Activated T-cell treated with anti-CD3 and anti-CD28 coated beads, Interleukin-2, amount 50 U/mL, for 72 hours (primary cell): ENCODE measurements around the gene PRR5L. TPM values are rescaled to one million over a fixed set of nuclear protein-coding genes. Genes with fewer than 3 reads are reported as not detected.
"Not testable (repeated sequence)": the region's sequence is repeated elsewhere in the genome, so short reads cannot be mapped to it uniquely, and the experiment has no call there.

Experiments
- ATAC-seq, 2 donors: fragments of 150-1000 bp; cut with Tn5 transposase; replicated peaks in 1 of 2; 2 replicates each; pipeline ENCODE4 v1.10.0; 2021; ENCODE audit warnings: moderate library complexity in 2 of 2, mild to moderate bottlenecking in 1 of 2
- DNase-seq, 2 donors: peaks; one replicate each; pipeline ENCODE4 v3.0.0; 2021 to 2022; ENCODE audit warnings: mixed read lengths in 1 of 2
- H3K27ac Mint-ChIP-seq: one replicate; pipeline ENCODE4 v1.8.0; 2022; ENCODE audit warnings: mild to moderate bottlenecking, moderate library complexity, mixed read lengths
- H3K27me3 Mint-ChIP-seq: one replicate; pipeline ENCODE4 v1.8.0; 2022; ENCODE audit warnings: low read depth, mixed read lengths
- H3K36me3 Mint-ChIP-seq, 2 donors: one replicate each; pipeline ENCODE4 v1.8.0; 2022; ENCODE audit warnings: mixed read lengths in 2 of 2, mild to moderate bottlenecking in 1 of 2; ENCODE audit not compliant: insufficient read depth in 2 of 2
- H3K4me1 Mint-ChIP-seq: one replicate; pipeline ENCODE4 v1.8.0; 2022; ENCODE audit warnings: low read depth, mixed read lengths
- H3K4me3 Mint-ChIP-seq, 2 donors: one replicate each; pipeline ENCODE4 v1.8.0; 2022; ENCODE audit warnings: mild to moderate bottlenecking in 2 of 2, mixed read lengths in 2 of 2, moderate library complexity in 2 of 2
- H3K9me3 Mint-ChIP-seq, 2 donors: one replicate each; pipeline ENCODE4 v1.8.0; 2022; ENCODE audit warnings: mixed read lengths in 2 of 2
- total RNA-seq, 2 donors: library from RNA; stranded (reverse); gene quantifications; one replicate each; pipeline ENCODE4 v1.2.3, GENCODE V29; 2022

PRR5L gene
- total RNA-seq, 2 donors from 2014 or later, result 14.2 to 14.6 TPM

- Mint-ChIP-seq H3K9me3 (no peaks in the 10 kb centered on the region), H3K4me1 (peaks cover 17% of the 10 kb centered on the region), H3K27ac (no peak overlapping the region), H3K36me3 (peaks cover 3 to 8% of the 10 kb centered on the region in 2 donors), H3K27me3 (no peaks in the 10 kb centered on the region), H3K4me3 (no peak overlapping the region)
- ATAC-seq (no peak), DNase-seq (no peak)
Measured at GRCh38 chr11:36498721-36499120, 202.6 kb downstream of the PRR5L start.

DNA sequence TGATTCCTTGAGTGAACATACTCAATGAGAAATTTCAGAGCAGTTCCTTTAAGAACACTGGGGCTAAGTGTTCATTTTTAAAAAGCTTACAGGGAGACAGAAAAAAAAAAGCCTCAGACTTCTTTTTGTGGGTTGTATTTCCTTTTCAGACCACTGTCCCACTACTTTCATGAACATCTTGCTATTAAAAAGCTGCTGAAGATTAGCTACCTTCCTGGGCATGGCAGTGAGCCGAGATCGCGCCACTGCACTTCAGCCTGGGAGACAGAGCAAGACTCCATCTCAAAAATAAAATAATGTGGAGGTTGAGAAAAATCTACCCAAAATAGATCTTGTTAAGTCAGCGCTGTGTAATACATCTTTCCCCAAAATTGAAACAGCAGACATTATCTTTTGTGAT lies 203.2 kb downstream of the PRR5L start:
- Mint-ChIP-seq H3K27ac (peak overlapping the region; percentile 73), H3K27me3 (no peaks in the 10 kb centered on the region), H3K9me3 (no peaks in the 10 kb centered on the region), H3K4me3 (no peak overlapping the region), H3K36me3 (peaks cover 3 to 8% of the 10 kb centered on the region in 2 donors), H3K4me1 (peaks cover 17% of the 10 kb centered on the region)
- no peak for ATAC-seq
- no peak for DNase-seq

DNA sequence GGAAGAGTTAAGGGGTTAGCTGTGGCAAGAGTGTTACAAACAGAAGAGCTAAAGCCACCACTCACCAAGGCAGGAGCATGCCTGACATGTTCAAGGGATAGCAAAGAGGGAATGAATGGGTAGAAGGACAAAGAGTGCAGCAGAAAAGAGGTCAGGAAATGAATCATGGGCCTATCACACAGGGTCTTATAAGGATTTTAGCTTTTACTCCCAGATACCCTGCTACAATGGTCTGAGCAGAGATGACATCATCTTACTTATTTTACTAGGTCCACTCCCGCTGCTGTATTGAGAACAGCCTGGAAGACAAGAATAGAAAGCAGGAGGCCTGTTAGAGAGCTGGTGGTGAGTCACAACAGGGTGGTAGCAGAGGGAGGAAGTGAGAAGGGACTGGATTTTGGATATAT lies 204.2 kb downstream of the PRR5L start:
- peak; percentile 27 to 55 for ATAC-seq
- no peaks in the 10 kb centered on the region for H3K9me3 Mint-ChIP-seq
- peak overlapping the region; percentile 7 for H3K27ac Mint-ChIP-seq
- DNase-seq, result no peak
- H3K27me3 Mint-ChIP-seq, result no peaks in the 10 kb centered on the region
- peaks cover 3 to 9% of the 10 kb centered on the region in 2 donors for H3K36me3 Mint-ChIP-seq
- peaks cover 20% of the 10 kb centered on the region for H3K4me1 Mint-ChIP-seq
- H3K4me3 Mint-ChIP-seq, result no peak overlapping the region

GRCh38 chr11:36501236-36501635 lies 205.1 kb downstream of the PRR5L start:
- no peak overlapping the region for H3K27ac Mint-ChIP-seq
- H3K4me1 Mint-ChIP-seq, result peaks cover 28% of the 10 kb centered on the region
- no peaks in the 10 kb centered on the region for H3K27me3 Mint-ChIP-seq
- DNase-seq, result no peak
- no peaks in the 10 kb centered on the region for H3K9me3 Mint-ChIP-seq
- H3K36me3 Mint-ChIP-seq, result peaks cover 3 to 10% of the 10 kb centered on the region in 2 donors
- no peak overlapping the region for H3K4me3 Mint-ChIP-seq
- ATAC-seq, result no peak

DNA sequence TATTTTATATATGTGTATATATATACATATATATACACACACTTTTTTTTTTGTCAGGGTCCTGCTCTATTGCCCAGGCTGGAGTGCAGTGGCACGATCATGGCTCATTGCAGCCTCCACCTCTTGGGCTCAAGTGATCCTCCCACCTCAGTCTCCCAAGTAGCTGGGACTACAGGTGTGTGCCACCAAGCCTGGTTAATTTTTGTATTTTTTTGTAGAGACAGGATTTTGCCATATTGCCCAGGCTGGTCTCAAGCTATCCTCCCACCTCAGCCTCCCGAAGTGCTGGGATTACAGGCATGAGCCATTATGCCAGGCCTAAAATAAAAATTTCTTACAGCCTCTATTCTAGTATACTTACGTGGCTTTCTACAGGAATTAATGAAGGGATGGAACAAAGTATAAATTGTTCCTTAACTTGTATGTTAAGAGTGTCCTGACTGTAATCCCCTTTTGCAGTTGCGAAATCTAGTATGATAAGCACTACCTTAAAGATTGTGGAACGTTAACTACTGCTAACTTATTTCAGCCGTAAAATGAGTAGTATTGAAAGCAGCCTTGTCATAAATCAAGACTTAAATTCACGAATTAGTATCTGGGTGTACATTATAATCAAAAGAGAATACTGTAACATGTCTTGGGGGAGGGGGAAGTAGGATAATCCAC lies 211.9 kb downstream of the PRR5L start:
- H3K27me3 Mint-ChIP-seq, result no peaks in the 10 kb centered on the region
- peak overlapping the region; percentile 100 for H3K27ac Mint-ChIP-seq
- no peak for DNase-seq
- H3K4me3 Mint-ChIP-seq, result peak overlapping the region; percentile 95 to 100
- peaks cover 2 to 5% of the 10 kb centered on the region in 2 donors for H3K36me3 Mint-ChIP-seq
- no peak for ATAC-seq
- no peaks in the 10 kb centered on the region for H3K9me3 Mint-ChIP-seq
- H3K4me1 Mint-ChIP-seq, result peaks cover 32% of the 10 kb centered on the region

DNA sequence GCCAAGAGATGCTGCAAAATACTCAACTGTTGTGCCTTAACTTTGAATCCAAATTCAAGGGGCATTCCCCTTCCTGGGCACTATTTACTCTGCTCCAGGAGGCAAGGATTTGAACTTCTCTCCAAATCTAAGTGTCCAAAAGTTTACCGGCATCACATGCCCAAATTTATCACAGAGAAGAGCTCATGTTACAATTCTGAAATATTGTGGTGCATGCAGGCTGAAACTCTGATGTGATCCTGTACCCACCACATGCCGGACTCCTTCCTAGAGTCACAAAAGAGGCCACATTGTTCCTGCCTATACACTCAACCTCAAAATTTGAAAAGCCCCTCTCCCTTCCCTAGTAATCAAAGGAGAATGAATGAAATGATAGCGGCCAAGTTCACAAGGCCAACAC lies 212.7 kb downstream of the PRR5L start:
- H3K4me3 Mint-ChIP-seq, result peak overlapping the region; percentile 95 to 100
- H3K9me3 Mint-ChIP-seq, result peaks cover 1 to 3% of the 10 kb centered on the region in 2 donors
- peak overlapping the region; percentile 100 for H3K27ac Mint-ChIP-seq
- DNase-seq (no peak), ATAC-seq (no peak)
- peaks cover 2 to 5% of the 10 kb centered on the region in 2 donors for H3K36me3 Mint-ChIP-seq
- H3K4me1 Mint-ChIP-seq, result peaks cover 32% of the 10 kb centered on the region
- peaks cover 2% of the 10 kb centered on the region for H3K27me3 Mint-ChIP-seq

DNA sequence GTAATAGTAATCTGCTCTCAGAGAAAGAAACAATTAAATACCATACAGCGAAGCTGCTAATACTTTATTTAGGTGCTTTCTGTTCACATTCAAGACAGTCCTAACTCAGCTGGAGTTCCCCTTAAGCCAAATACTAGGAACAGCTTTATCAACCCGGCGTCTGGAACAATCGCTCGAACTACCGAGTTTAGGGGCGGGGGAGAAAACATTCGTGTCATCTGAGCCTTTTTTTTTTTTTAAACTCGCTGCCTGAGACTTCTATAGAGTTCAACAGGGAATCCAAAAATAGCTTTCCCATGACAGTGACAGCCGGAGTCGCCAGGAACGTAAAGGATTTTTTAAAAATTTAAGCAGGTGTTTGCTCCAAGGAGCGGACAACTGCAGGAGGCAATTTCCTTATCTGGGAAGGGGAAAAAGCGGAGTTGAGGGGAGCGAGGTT lies 213.1 kb downstream of the PRR5L start:
- peaks cover 3% of the 10 kb centered on the region in 2 donors for H3K9me3 Mint-ChIP-seq
- ATAC-seq (peak in 1 of 2 donors; percentile 2), DNase-seq (peak; percentile 12 to 25)
- H3K4me1 Mint-ChIP-seq, result peaks cover 32% of the 10 kb centered on the region
- peaks cover 6% of the 10 kb centered on the region for H3K27me3 Mint-ChIP-seq
- H3K4me3 Mint-ChIP-seq, result peak overlapping the region; percentile 95 to 100
- peak overlapping the region; percentile 100 for H3K27ac Mint-ChIP-seq
- H3K36me3 Mint-ChIP-seq, result peaks cover 2 to 5% of the 10 kb centered on the region in 2 donors

GRCh38 chr11:36509694-36510593 lies 213.9 kb downstream of the PRR5L start, which contains the start of gene TRAF6:
Gene TRAF6, minus strand, starts transcription at chr11:36510272. Its CDS starts 8,757 bp downstream, at chr11:36501515.
- Mint-ChIP-seq H3K4me3 (peak within 1 kb of the TSS; percentile 95 to 100), H3K4me1 (peaks cover 32% of the 10 kb centered on the region), H3K36me3 (peaks cover 2 to 5% of the 10 kb centered on the region in 2 donors), H3K27me3 (peaks cover 13% of the 10 kb centered on the region), H3K27ac (peak within 1 kb of the TSS; percentile 100), H3K9me3 (peaks cover 3% of the 10 kb centered on the region in 2 donors)
- ATAC-seq (peak; percentile 96 to 98), DNase-seq (peak; percentile 93 to 95)

DNA sequence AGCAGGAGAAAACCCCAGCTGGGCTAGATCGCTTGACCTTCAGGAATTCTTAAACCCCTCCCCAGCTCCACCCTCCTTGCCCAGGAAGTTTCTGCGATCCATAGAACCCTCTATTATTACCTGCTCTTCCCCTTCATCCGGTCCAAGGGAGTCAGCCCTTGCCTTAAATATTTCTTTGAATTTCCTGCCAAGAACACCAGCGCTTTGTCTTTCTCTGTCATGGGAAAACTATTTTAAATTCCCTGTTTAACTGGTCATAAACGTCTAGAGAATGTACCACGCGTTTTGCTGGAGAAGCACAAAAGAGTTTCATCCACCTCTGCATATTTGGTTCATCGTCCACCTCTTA lies 214.5 kb downstream of the PRR5L start:
- peak overlapping the region; percentile 94 for H3K27ac Mint-ChIP-seq
- H3K4me1 Mint-ChIP-seq, result peaks cover 26% of the 10 kb centered on the region
- DNase-seq, result no peak
- peaks cover 3% of the 10 kb centered on the region in 2 donors for H3K9me3 Mint-ChIP-seq
- peaks cover 13% of the 10 kb centered on the region for H3K27me3 Mint-ChIP-seq
- no peak for ATAC-seq
- peak overlapping the region; percentile 95 to 100 for H3K4me3 Mint-ChIP-seq
- H3K36me3 Mint-ChIP-seq, result peaks cover 2 to 4% of the 10 kb centered on the region in 2 donors

DNA sequence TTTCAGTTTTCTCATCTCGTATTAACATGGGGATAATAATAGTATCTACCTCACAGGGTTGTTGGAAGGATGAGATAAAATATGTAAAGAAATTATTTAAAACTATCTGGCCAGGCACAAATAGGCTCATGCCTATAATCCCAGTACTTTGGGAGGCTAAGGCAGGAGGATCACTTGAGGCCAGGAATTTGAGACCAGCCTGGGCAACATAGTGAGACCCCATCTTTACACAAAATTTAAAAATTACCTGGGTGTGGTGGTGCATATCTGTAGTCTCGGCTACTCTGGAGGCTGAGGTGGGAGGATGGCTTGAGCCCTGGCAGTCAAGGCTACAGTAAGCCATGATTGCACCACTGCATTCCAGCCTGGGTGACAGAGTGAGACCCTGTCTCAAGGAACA lies 215.0 kb downstream of the PRR5L start:
- not testable (repeated sequence) for H3K9me3 Mint-ChIP-seq, ATAC-seq, H3K36me3 Mint-ChIP-seq, DNase-seq
- H3K4me3 Mint-ChIP-seq, result peak overlapping the region; percentile 95 to 100
- H3K27me3 Mint-ChIP-seq, result peaks cover 13% of the 10 kb centered on the region
- H3K27ac Mint-ChIP-seq, result peak overlapping the region; percentile 94
- H3K4me1 Mint-ChIP-seq, result peaks cover 21% of the 10 kb centered on the region

DNA sequence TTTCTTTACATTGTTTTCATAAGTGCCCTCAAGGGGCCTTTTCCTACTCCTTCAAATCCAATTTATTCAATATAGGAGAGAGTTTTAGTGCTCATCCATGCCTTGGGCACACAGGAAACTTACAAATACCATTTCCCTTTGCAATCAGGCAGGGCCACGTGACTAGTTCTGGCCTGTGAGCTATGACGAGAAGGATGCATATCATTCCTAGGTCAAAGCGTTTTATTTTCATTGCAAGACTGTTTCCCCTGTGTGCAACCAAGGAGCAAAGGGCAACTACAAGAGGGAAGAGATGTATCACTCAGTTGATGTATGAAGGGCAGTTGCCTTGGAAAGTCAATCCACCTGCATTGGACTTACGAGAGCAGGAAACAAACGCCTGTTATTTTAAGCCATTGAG lies 215.9 kb downstream of the PRR5L start:
- ATAC-seq (no peak), DNase-seq (no peak)
- no peak overlapping the region for H3K4me3 Mint-ChIP-seq
- no peak overlapping the region for H3K27ac Mint-ChIP-seq
- peaks cover 3% of the 10 kb centered on the region in 2 donors for H3K9me3 Mint-ChIP-seq
- peaks cover 2 to 4% of the 10 kb centered on the region in 2 donors for H3K36me3 Mint-ChIP-seq
- peaks cover 13% of the 10 kb centered on the region for H3K27me3 Mint-ChIP-seq
- H3K4me1 Mint-ChIP-seq, result peaks cover 21% of the 10 kb centered on the region

- peaks cover 2 to 4% of the 10 kb centered on the region in 2 donors for H3K36me3 Mint-ChIP-seq
- no peak overlapping the region for H3K4me3 Mint-ChIP-seq
- ATAC-seq (no peak), DNase-seq (no peak)
- no peak overlapping the region for H3K27ac Mint-ChIP-seq
- H3K27me3 Mint-ChIP-seq, result peaks cover 13% of the 10 kb centered on the region
- H3K4me1 Mint-ChIP-seq, result peaks cover 9% of the 10 kb centered on the region
- peaks cover 3% of the 10 kb centered on the region in 2 donors for H3K9me3 Mint-ChIP-seq
Measured at GRCh38 chr11:36513965-36514364, 217.9 kb downstream of the PRR5L start.
